Naive thymus-derived CD8-positive, alpha-beta T cell (primary cell): ENCODE data around the gene PARVB. TPM values are rescaled to one million over a fixed set of nuclear protein-coding genes. Genes with fewer than 3 reads are reported as not detected.
"Not testable (repeated sequence)": the region's sequence is repeated elsewhere in the genome, so short reads cannot be mapped to it uniquely, and the experiment has no call there.

Source experiments
- ATAC-seq, 2 donors: fragments of 150-1000 bp; cut with Tn5 transposase in 1 of 2; sonication (Bioruptor Pico), chemical (Tn5 transposase) in 1 of 2; 1 replicate in 1 of 2; 2 replicates in 1 of 2; pipeline ENCODE4 v1.10.0; 2021; ENCODE audit warnings: mild to moderate bottlenecking in 2 of 2, moderate library complexity in 2 of 2
- POLR2A ChIA-PET: fragments of 350-600 bp; sonication (Branson Sonifier 250); formaldehyde crosslinking; loops from one replicate; lab custom pipeline; 2021; ENCODE audit warnings: antibody characterized with exemption; lab: Charles Lee
- DNase-seq, 10 donors: peaks; one replicate each; pipeline versions ENCODE4 v3.0.0 to v3.0.0-alpha.2; 2020 to 2022
- H3K27ac Mint-ChIP-seq, 10 donors: one replicate each; pipeline ENCODE4 v1.8.0; 2020 to 2022; ENCODE audit warnings: mild to moderate bottlenecking in 10 of 10, mixed read lengths in 10 of 10, moderate library complexity in 4 of 10, inconsistent platforms in 1 of 10
- H3K27me3 Mint-ChIP-seq, 5 donors: one replicate each; pipeline ENCODE4 v1.8.0; 2021 to 2022; ENCODE audit warnings: mixed read lengths in 5 of 5
- H3K36me3 Mint-ChIP-seq, 3 donors: one replicate each; pipeline ENCODE4 v1.8.0; 2020 to 2022; ENCODE audit warnings: mixed read lengths in 3 of 3, mild to moderate bottlenecking in 2 of 3, inconsistent platforms in 1 of 3
- H3K4me1 Mint-ChIP-seq, 4 donors: one replicate each; pipeline ENCODE4 v1.8.0; 2021 to 2022; ENCODE audit warnings: mixed read lengths in 4 of 4
- H3K4me3 Mint-ChIP-seq, 10 donors: one replicate each; pipeline ENCODE4 v1.8.0; 2020 to 2022; ENCODE audit warnings: mild to moderate bottlenecking in 10 of 10, mixed read lengths in 10 of 10, moderate library complexity in 6 of 10, inconsistent platforms in 1 of 10
- H3K9me3 Mint-ChIP-seq, 9 donors: one replicate each; pipeline ENCODE4 v1.8.0; 2020 to 2022; ENCODE audit warnings: mixed read lengths in 9 of 9, mild to moderate bottlenecking in 3 of 9, inconsistent platforms in 1 of 9, moderate library complexity in 1 of 9
- polyA plus RNA-seq, 3 donors: library from polyadenylated mRNA; unstranded; fragments of 300-500 nt; fragmentation: Illumina TruSeq; gene quantifications; one replicate each; pipeline ENCODE4 v1.2.3, GENCODE V29; 2021
- total RNA-seq, 8 experiments: library from RNA in 2 of 8; stranded (reverse) in 2 of 8; gene quantifications; one replicate each; pipeline ENCODE4 v1.2.3 and lab custom pipeline; 2021 to 2026

PARVB gene
- total and polyA plus RNA-seq, 5 experiments from 2014 or later, result 0.91 to 7.0 (median 6.9) TPM; not detected in 2

- Mint-ChIP-seq H3K9me3 (no peaks in the 10 kb centered on the region), H3K27me3 (no peaks in the 10 kb centered on the region), H3K4me3 (no peak overlapping the region), H3K36me3 (peaks cover 0 to 33% (median 14%) of the 10 kb centered on the region in 3 donors), H3K27ac (no peak overlapping the region), H3K4me1 (peaks cover 7 to 24% (median 21%) of the 10 kb centered on the region in 4 donors)
- ATAC-seq (no peak), DNase-seq (no peak)
- POLR2A ChIA-PET, result no interaction called here
Measured at GRCh38 chr22:44000123-44000522, 24.0 kb upstream of the PARVB start.

GRCh38 chr22:44001521-44001920, 22.6 kb upstream of the PARVB start:
- ATAC-seq (no peak), DNase-seq (no peak)
- Mint-ChIP-seq H3K9me3 (no peaks in the 10 kb centered on the region), H3K27me3 (no peaks in the 10 kb centered on the region), H3K27ac (no peak overlapping the region), H3K4me1 (peaks cover 2 to 16% (median 7%) of the 10 kb centered on the region in 4 donors), H3K4me3 (no peak overlapping the region), H3K36me3 (peaks cover 0 to 27% (median 19%) of the 10 kb centered on the region in 3 donors)
- POLR2A ChIA-PET, result no interaction called here

- POLR2A ChIA-PET, result no interaction called here
- H3K27me3 Mint-ChIP-seq, result no peaks in the 10 kb centered on the region
- peaks cover 0 to 8% (median under 1%) of the 10 kb centered on the region in 4 donors for H3K4me1 Mint-ChIP-seq
- no peak overlapping the region for H3K4me3 Mint-ChIP-seq
- ATAC-seq (no peak), DNase-seq (no peak)
- H3K9me3 Mint-ChIP-seq, result no peaks in the 10 kb centered on the region
- peaks cover 0 to 22% (median 16%) of the 10 kb centered on the region in 3 donors for H3K36me3 Mint-ChIP-seq
- H3K27ac Mint-ChIP-seq, result peak overlapping the region in 1 of 10 donors; percentile 61
Measured at GRCh38 chr22:44002324-44002723, 21.8 kb upstream of the PARVB start.

- Mint-ChIP-seq H3K4me3 (no peak overlapping the region), H3K27me3 (no peaks in the 10 kb centered on the region), H3K36me3 (peaks cover 0 to 22% (median 16%) of the 10 kb centered on the region in 3 donors), H3K27ac (no peak overlapping the region), H3K9me3 (no peaks in the 10 kb centered on the region), H3K4me1 (peaks cover 0 to 5% (median 0%) of the 10 kb centered on the region in 4 donors)
- ATAC-seq (no peak), DNase-seq (no peak)
- POLR2A ChIA-PET, result no interaction called here
Measured at GRCh38 chr22:44002997-44003396, 21.1 kb upstream of the PARVB start.

- Mint-ChIP-seq H3K36me3 (peaks cover 0 to 16% (median 16%) of the 10 kb centered on the region in 3 donors), H3K9me3 (no peaks in the 10 kb centered on the region), H3K4me3 (no peak overlapping the region), H3K4me1 (peaks cover 0 to 5% (median 0%) of the 10 kb centered on the region in 4 donors), H3K27ac (no peak overlapping the region), H3K27me3 (no peaks in the 10 kb centered on the region)
- DNase-seq (no peak), ATAC-seq (no peak)
- POLR2A ChIA-PET, result no interaction called here
Measured at GRCh38 chr22:44003405-44004103, 20.5 kb upstream of the PARVB start.

GRCh38 chr22:44004104-44004460, 20.0 kb upstream of the PARVB start:
- H3K36me3 Mint-ChIP-seq, result peaks cover 0 to 11% (median 10%) of the 10 kb centered on the region in 3 donors
- H3K27me3 Mint-ChIP-seq, result no peaks in the 10 kb centered on the region
- peak overlapping the region in 1 of 10 donors; percentile 40 for H3K27ac Mint-ChIP-seq
- DNase-seq, result no peak
- no peak overlapping the region for H3K4me3 Mint-ChIP-seq
- no peak for ATAC-seq
- H3K4me1 Mint-ChIP-seq, result peaks cover 0 to 5% (median 0%) of the 10 kb centered on the region in 4 donors
- H3K9me3 Mint-ChIP-seq, result no peaks in the 10 kb centered on the region
- POLR2A ChIA-PET, result no interaction called here

- Mint-ChIP-seq H3K4me1 (peaks cover 0 to 5% (median 0%) of the 10 kb centered on the region in 4 donors), H3K27me3 (no peaks in the 10 kb centered on the region), H3K27ac (no peak overlapping the region), H3K36me3 (peaks cover 0 to 5% (median 4%) of the 10 kb centered on the region in 3 donors), H3K4me3 (no peak overlapping the region), H3K9me3 (no peaks in the 10 kb centered on the region)
- DNase-seq (no peak), ATAC-seq (no peak)
- POLR2A ChIA-PET, result no interaction called here
Measured at GRCh38 chr22:44005524-44005923, 18.6 kb upstream of the PARVB start.

GRCh38 chr22:44012162-44012561, 11.9 kb upstream of the PARVB start:
- Mint-ChIP-seq H3K4me1 (no peaks in the 10 kb centered on the region), H3K4me3 (no peak overlapping the region), H3K27me3 (no peaks in the 10 kb centered on the region), H3K36me3 (peaks cover 0 to 7% (median 0%) of the 10 kb centered on the region in 3 donors), H3K9me3 (no peaks in the 10 kb centered on the region), H3K27ac (peak overlapping the region in 1 of 10 donors; percentile 26)
- no peak for ATAC-seq
- POLR2A ChIA-PET, result no interaction called here
- no peak for DNase-seq

GRCh38 chr22:44012591-44012990, 11.5 kb upstream of the PARVB start:
- Mint-ChIP-seq H3K4me1 (no peaks in the 10 kb centered on the region), H3K27me3 (no peaks in the 10 kb centered on the region), H3K36me3 (peaks cover 0 to 5% (median 0%) of the 10 kb centered on the region in 3 donors), H3K4me3 (no peak overlapping the region), H3K27ac (no peak overlapping the region), H3K9me3 (no peaks in the 10 kb centered on the region)
- DNase-seq (no peak), ATAC-seq (no peak)
- POLR2A ChIA-PET, result no interaction called here

GRCh38 chr22:44014241-44014640, 9.9 kb upstream of the PARVB start:
- Mint-ChIP-seq H3K4me1 (no peaks in the 10 kb centered on the region), H3K27me3 (no peaks in the 10 kb centered on the region), H3K36me3 (peaks cover 0 to 4% (median 0%) of the 10 kb centered on the region in 3 donors), H3K9me3 (no peaks in the 10 kb centered on the region), H3K27ac (no peak overlapping the region), H3K4me3 (no peak overlapping the region)
- no peak for DNase-seq
- ATAC-seq, result no peak
- POLR2A ChIA-PET, result no interaction called here

GRCh38 chr22:44016586-44016985, 7.5 kb upstream of the PARVB start:
- H3K4me3 Mint-ChIP-seq, H3K27me3 Mint-ChIP-seq, H3K4me1 Mint-ChIP-seq, POLR2A ChIA-PET, H3K36me3 Mint-ChIP-seq, H3K27ac Mint-ChIP-seq, ATAC-seq, H3K9me3 Mint-ChIP-seq, DNase-seq: not testable (repeated sequence)

- DNase-seq (no peak), ATAC-seq (no peak)
- no peaks in the 10 kb centered on the region for H3K36me3 Mint-ChIP-seq
- H3K9me3 Mint-ChIP-seq, result no peaks in the 10 kb centered on the region
- H3K27me3 Mint-ChIP-seq, result no peaks in the 10 kb centered on the region
- POLR2A ChIA-PET, result no interaction called here
- H3K4me1 Mint-ChIP-seq, result peaks cover 0 to 4% (median 1%) of the 10 kb centered on the region in 4 donors
- no peak overlapping the region for H3K27ac Mint-ChIP-seq
- H3K4me3 Mint-ChIP-seq, result no peak overlapping the region
Measured at GRCh38 chr22:44018594-44018993, 5.5 kb upstream of the PARVB start.

GRCh38 chr22:44019416-44019815, 4.7 kb upstream of the PARVB start:
- H3K27me3 Mint-ChIP-seq, result no peaks in the 10 kb centered on the region
- peaks cover 0 to 7% (median 4%) of the 10 kb centered on the region in 4 donors for H3K4me1 Mint-ChIP-seq
- H3K4me3 Mint-ChIP-seq, result no peak overlapping the region
- no peak overlapping the region for H3K27ac Mint-ChIP-seq
- no peaks in the 10 kb centered on the region for H3K36me3 Mint-ChIP-seq
- DNase-seq, result no peak
- no peaks in the 10 kb centered on the region for H3K9me3 Mint-ChIP-seq
- ATAC-seq, result no peak
- POLR2A ChIA-PET, result no interaction called here
